Breast epithelium (tissue), 4 donors: ENCODE results near the gene URI1. TPM values are rescaled to one million over a fixed set of nuclear protein-coding genes. Genes with fewer than 3 reads are reported as not detected.

Source experiments
- DNase-seq, 2 donors: peaks; one replicate each; pipeline ENCODE4 v3.0.0-alpha.2; 2019; ENCODE audit warnings: low spot score in 2 of 2
- H3K27ac ChIP-seq, 2 donors: fragments of 200-600 bp; sonication (generic) in 1 of 2; one replicate each; pipeline ENCODE4 v1.5.1; 2016 to 2019; ENCODE audit warnings: mild to moderate bottlenecking in 1 of 2
- H3K27me3 ChIP-seq, 2 donors: fragments of 200-600 bp; sonication (generic) in 1 of 2; one replicate each; pipeline versions ENCODE4 v1.5.1 to v1.6.0; 2017 to 2019; ENCODE audit warnings: control low read depth in 1 of 2, mild to moderate bottlenecking in 1 of 2
- H3K36me3 ChIP-seq: fragments of 200-600 bp; one replicate; pipeline ENCODE4 v1.5.1; 2019
- H3K4me1 ChIP-seq, 2 donors: fragments of 200-600 bp; sonication (generic); one replicate each; pipeline ENCODE4 v1.5.1; 2016 to 2019; ENCODE audit warnings: control low read depth in 1 of 2
- H3K4me3 ChIP-seq, 3 donors: fragments of 200-600 bp; sonication (generic); 1 replicate in 2 of 3; 2 replicates in 1 of 3; pipeline ENCODE4 v1.5.1; 2016 to 2019; ENCODE audit warnings: mild to moderate bottlenecking in 3 of 3, moderate library complexity in 2 of 3
- H3K9me3 ChIP-seq, 2 donors: fragments of 200-600 bp; sonication (generic) in 1 of 2; one replicate each; pipeline ENCODE4 v1.5.1; 2016 to 2019; ENCODE audit warnings: control low read depth in 1 of 2
- POLR2A ChIP-seq: fragments of 450-650 bp; IDR thresholded peaks from one replicate; pipeline ENCODE4 v1.6.1; 2016; ENCODE audit warnings: antibody characterized with exemption, mild to moderate bottlenecking, moderate library complexity
- POLR2AphosphoS5 ChIP-seq, 3 donors: sonication (generic); formaldehyde crosslinking; IDR thresholded peaks; one replicate each; pipeline ENCODE4 v1.6.1; 2017; ENCODE audit warnings: antibody characterized with exemption in 3 of 3
- intact Hi-C: fragments of 100-400 bp; cut with DNase I; formaldehyde crosslinking; loops from one replicate; pipeline ENCODE4 v1.15.1; 2023; ENCODE audit warnings: low total_unique reads
- total RNA-seq, 3 donors: library from RNA; depleted of rRNA; stranded (reverse); fragments of >200 nt; gene quantifications; one replicate each; pipeline ENCODE4 v1.1.0, GENCODE V29; 2016
- TF ChIP-seq, protein P1 (sequence below), 3 donors: fragments of 450-650 bp; IDR thresholded peaks; one replicate each; pipeline ENCODE4 v1.5.1; 2016 to 2017; ENCODE audit warnings: antibody characterized with exemption in 3 of 3, mild to moderate bottlenecking in 3 of 3, moderate library complexity in 3 of 3

URI1 gene
- total RNA-seq, 3 donors from 2014 or later, result 61.0 to 78.2 (median 61.6) TPM

DNA sequence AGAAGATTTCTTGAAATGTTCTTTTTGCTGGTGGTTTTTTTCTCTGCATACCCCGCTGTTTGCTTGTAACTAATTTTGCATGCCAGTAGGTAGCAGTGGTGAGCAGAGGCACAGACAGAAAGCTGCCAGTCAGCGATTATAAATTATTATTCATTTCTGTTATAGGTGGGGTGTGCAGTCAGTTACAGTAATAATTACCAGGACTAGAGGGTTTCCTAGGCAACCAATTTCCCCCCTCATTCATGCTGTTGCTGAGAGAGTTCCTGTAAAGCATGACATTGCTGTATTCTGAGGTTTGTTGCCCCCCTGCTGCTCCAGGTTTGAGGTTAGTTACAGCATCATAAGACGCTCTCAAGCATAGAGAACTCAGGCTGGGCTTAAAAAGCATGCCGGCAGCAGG lies 104.5 kb downstream of the URI1 start:
- no peaks in the 10 kb centered on the region for H3K36me3 ChIP-seq
- H3K27me3 ChIP-seq, result no peaks in the 10 kb centered on the region
- H3K9me3 ChIP-seq, result no peaks in the 10 kb centered on the region
- no peak overlapping the region for H3K27ac ChIP-seq
- intact Hi-C loops, result no loop called here
- DNase-seq, result no peak
- TF ChIP-seq POLR2A (no peak), POLR2AphosphoS5 (IDR thresholded peaks at IDR 0.05) (no peak)
- TF ChIP-seq, protein P1, sequence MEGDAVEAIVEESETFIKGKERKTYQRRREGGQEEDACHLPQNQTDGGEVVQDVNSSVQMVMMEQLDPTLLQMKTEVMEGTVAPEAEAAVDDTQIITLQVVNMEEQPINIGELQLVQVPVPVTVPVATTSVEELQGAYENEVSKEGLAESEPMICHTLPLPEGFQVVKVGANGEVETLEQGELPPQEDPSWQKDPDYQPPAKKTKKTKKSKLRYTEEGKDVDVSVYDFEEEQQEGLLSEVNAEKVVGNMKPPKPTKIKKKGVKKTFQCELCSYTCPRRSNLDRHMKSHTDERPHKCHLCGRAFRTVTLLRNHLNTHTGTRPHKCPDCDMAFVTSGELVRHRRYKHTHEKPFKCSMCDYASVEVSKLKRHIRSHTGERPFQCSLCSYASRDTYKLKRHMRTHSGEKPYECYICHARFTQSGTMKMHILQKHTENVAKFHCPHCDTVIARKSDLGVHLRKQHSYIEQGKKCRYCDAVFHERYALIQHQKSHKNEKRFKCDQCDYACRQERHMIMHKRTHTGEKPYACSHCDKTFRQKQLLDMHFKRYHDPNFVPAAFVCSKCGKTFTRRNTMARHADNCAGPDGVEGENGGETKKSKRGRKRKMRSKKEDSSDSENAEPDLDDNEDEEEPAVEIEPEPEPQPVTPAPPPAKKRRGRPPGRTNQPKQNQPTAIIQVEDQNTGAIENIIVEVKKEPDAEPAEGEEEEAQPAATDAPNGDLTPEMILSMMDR (IDR thresholded peaks at IDR 0.05), result no peak
- no peak overlapping the region for H3K4me3 ChIP-seq
- H3K4me1 ChIP-seq, result no peaks in the 10 kb centered on the region

DNA sequence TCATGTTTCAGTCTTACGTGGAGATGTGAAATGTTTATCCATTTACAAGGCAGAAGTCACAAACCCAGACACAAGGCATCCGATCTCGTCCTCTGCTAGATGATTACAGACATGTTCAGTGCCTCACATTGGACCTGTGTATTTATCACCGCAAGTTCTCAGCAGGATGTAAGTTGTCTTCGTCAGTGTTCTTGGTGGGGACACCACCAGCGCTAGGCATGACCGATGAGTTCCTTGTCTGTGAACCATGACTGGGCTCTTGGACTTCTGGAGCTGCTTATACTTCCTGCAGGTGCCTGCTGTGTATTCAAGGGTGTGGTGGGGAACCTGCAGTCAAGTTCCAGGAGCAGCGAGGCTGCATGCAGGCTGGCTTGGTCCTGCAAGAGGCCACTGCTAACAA lies 105.4 kb downstream of the URI1 start:
- intact Hi-C loops, result no loop called here
- no peaks in the 10 kb centered on the region for H3K27me3 ChIP-seq
- no peaks in the 10 kb centered on the region for H3K9me3 ChIP-seq
- DNase-seq, result no peak
- TF ChIP-seq, protein P1 (IDR thresholded peaks at IDR 0.05), result no peak
- H3K4me3 ChIP-seq, result no peak overlapping the region
- H3K36me3 ChIP-seq, result no peaks in the 10 kb centered on the region
- no peak overlapping the region for H3K27ac ChIP-seq
- H3K4me1 ChIP-seq, result no peaks in the 10 kb centered on the region

DNA sequence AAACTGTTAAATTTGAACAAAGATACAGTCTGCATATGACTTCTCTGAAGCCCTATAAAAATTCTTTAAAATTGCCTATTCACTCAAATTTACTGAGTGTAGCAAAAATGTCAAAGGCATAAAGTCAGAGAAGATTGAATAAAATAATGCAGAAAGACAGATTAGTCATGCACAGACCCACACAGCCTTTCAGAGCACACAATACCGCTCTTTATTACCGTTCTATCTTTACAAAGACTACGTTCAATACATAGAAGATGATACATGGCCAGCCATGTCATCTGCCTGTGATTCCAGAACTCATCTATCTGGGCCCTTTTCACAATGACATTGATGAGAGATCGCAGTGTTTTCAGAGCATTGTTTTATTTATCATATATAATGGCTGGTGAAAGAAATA lies 107.2 kb downstream of the URI1 start:
- no peaks in the 10 kb centered on the region for H3K27me3 ChIP-seq
- no peaks in the 10 kb centered on the region for H3K4me1 ChIP-seq
- intact Hi-C loops, result no loop called here
- no peak for TF ChIP-seq POLR2AphosphoS5 (IDR thresholded peaks at IDR 0.05)
- TF ChIP-seq, protein P1 (IDR thresholded peaks at IDR 0.05), result no peak
- TF ChIP-seq POLR2A, result no peak
- H3K9me3 ChIP-seq, result no peaks in the 10 kb centered on the region
- no peaks in the 10 kb centered on the region for H3K36me3 ChIP-seq
- H3K4me3 ChIP-seq, result no peak overlapping the region
- no peak for DNase-seq
- no peak overlapping the region for H3K27ac ChIP-seq

DNA sequence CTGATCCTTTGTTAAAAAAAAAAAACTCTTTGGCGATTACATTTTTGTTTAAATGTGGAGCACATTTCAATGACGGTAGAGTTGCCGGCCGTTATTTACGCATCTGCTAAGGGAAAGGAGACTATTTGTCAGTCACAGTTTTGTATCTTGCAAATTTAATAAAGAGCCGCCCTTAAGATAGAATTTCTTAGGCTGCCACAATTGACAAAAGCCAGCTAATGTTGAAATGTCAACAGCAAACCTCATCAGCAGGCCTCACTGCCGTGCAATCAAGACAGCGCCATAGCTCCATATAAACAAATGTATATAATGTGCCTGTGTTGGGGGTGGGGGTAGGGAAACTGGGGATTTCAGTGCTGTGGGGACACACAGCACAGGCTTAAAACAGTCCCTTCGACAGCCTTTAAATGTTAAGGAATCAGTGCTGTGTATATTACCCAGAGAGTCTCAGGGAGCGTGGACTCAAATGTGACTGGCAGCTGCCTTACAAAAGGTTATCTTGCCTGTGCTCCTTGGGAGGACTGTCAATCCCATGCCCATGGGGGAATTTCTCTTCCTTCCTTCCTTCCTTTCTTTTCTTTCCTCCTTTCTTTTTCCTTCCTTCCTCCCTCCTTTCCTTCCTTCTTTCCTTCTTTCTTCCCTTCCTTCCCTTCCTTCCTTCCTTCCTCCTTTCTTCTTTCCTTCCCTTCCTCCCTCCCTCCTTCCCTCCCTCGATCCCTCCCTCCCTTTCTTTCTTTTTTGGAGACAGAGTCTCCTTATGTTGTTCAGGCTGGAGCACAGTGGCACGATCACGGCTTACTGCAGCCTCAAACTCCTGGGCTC lies 108.0 kb downstream of the URI1 start:
- Histone ChIP-seq H3K4me1 (no peaks in the 10 kb centered on the region), H3K9me3 (no peaks in the 10 kb centered on the region), H3K4me3 (no peak overlapping the region), H3K27ac (no peak overlapping the region), H3K36me3 (no peaks in the 10 kb centered on the region), H3K27me3 (no peaks in the 10 kb centered on the region)
- intact Hi-C loops, result no loop called here
- TF ChIP-seq POLR2A, result no peak
- TF ChIP-seq, protein P1 (IDR thresholded peaks at IDR 0.05), result no peak
- no peak for TF ChIP-seq POLR2AphosphoS5 (IDR thresholded peaks at IDR 0.05)
- DNase-seq, result no peak

DNA sequence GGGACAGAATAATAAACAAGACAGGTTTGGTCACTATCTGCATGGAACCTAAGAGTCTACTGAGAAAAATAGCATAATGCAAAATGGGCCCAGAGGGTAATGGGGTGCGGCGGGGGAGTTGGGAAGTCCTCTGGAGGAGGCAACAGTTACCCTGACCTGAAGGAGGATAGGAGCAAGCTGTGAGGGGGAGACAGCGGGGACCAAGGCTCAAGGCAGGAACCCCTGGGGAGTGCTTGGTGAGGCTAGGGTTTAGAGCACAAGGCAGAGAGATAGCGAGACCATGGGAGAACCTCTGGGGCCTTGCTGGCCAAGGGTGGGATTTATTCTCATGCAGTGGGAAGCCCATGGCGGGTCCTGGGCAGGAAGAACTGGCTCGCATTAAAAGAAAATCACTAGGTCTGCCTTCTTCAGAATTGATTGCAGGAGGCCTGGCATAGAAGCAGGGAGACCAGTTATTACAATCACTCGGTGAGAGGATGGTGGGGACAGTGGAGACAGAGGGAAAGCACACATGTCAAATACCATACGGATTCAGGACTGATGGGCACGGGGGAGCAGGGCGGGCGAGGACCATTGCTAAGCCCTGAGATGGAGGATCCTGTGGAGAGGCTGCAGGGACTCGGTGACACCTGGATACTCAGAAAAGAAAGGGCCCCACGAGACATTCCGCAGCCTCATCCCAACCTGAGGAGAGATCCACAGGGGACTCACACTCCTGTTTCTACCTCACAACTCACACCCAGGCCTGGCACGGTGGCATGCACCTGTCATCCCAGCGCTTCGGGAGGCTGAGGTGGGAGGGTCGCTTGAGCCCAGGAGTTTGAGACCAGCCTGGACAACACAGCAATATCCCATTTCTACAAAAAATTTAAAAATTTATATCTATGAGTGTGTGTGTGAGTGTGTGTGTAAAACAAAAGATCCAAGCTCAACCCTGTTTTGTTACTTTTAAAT lies 110.4 kb downstream of the URI1 start:
- intact Hi-C loops, result no loop called here

More for the DNA sequence above, 110.4 kb downstream of the URI1 start:
- H3K27ac ChIP-seq, result no peak overlapping the region
- TF ChIP-seq POLR2A, result no peak
- TF ChIP-seq, protein P1 (IDR thresholded peaks at IDR 0.05), result no peak
- no peak for DNase-seq
- no peaks in the 10 kb centered on the region for H3K27me3 ChIP-seq
- H3K4me3 ChIP-seq, result no peak overlapping the region
- H3K36me3 ChIP-seq, result no peaks in the 10 kb centered on the region
- H3K4me1 ChIP-seq, result no peaks in the 10 kb centered on the region
- H3K9me3 ChIP-seq, result no peaks in the 10 kb centered on the region
